A673 (cell line): ENCODE results near the gene FLG2.

Experiments used
- EZH2 ChIP-seq: fragments of 200-600 bp; sonication (generic); IDR thresholded peaks from 2 replicates; pipeline ENCODE4 v1.6.1; 2017; ENCODE audit warnings: borderline replicate concordance, low read depth, mild to moderate bottlenecking, mixed read lengths, antibody characterized with exemption, low read length; ENCODE audit not compliant: poor library complexity, severe bottlenecking
- TF ChIP-seq, protein P1 (sequence below): fragments of 300-800, 200-600 bp; sonication (generic); conservative IDR thresholded peaks from 2 replicates; pipeline ENCODE4 v1.5.1; 2017; ENCODE audit warnings: low read depth, mild to moderate bottlenecking, antibody characterized with exemption, low read length, moderate library complexity, mixed read lengths

GRCh38 chr1:152359906-152360305 lies at the start of gene FLG2:
- TF ChIP-seq, protein P1, sequence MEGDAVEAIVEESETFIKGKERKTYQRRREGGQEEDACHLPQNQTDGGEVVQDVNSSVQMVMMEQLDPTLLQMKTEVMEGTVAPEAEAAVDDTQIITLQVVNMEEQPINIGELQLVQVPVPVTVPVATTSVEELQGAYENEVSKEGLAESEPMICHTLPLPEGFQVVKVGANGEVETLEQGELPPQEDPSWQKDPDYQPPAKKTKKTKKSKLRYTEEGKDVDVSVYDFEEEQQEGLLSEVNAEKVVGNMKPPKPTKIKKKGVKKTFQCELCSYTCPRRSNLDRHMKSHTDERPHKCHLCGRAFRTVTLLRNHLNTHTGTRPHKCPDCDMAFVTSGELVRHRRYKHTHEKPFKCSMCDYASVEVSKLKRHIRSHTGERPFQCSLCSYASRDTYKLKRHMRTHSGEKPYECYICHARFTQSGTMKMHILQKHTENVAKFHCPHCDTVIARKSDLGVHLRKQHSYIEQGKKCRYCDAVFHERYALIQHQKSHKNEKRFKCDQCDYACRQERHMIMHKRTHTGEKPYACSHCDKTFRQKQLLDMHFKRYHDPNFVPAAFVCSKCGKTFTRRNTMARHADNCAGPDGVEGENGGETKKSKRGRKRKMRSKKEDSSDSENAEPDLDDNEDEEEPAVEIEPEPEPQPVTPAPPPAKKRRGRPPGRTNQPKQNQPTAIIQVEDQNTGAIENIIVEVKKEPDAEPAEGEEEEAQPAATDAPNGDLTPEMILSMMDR, result no peak
- TF ChIP-seq EZH2, result no peak
